CD8-positive, alpha-beta memory T cell (primary cell): ENCODE results near the gene EIF3I. TPM values are rescaled to one million over a fixed set of nuclear protein-coding genes. Genes with fewer than 3 reads are reported as not detected.
A peak's percentile ranks its signal among the peaks of the same experiment; 100 is the strongest.

Experiments used
- CTCF ChIA-PET: fragments of 350-600 bp; sonication (Branson Sonifier 250); formaldehyde crosslinking; loops from one replicate; lab custom pipeline; 2021; ENCODE audit warnings: antibody characterized with exemption; lab: Charles Lee
- POLR2A ChIA-PET: fragments of 350-600 bp; sonication (Branson Sonifier 250); formaldehyde crosslinking; loops from one replicate; lab custom pipeline; 2021; ENCODE audit warnings: antibody characterized with exemption; lab: Charles Lee
- DNase-seq, 5 donors: peaks; one replicate each; pipeline versions ENCODE4 v3.0.0 to v3.0.0-alpha.2; 2020 to 2022; ENCODE audit warnings: mixed read lengths in 1 of 5
- H3K27ac ChIP-seq: one replicate; pipeline ENCODE4 v1.7.0; 2013; ENCODE audit warnings: low read depth, mild to moderate bottlenecking, low read length, moderate library complexity
- H3K27me3 ChIP-seq: 2 replicates; pipeline ENCODE4 v1.7.0; 2013; ENCODE audit warnings: low read length, mild to moderate bottlenecking; ENCODE audit not compliant: insufficient read depth, poor library complexity, severe bottlenecking
- H3K36me3 ChIP-seq: 2 replicates; pipeline ENCODE4 v1.7.0; 2013; ENCODE audit warnings: mild to moderate bottlenecking, low read length, moderate library complexity; ENCODE audit not compliant: insufficient read depth
- H3K4me1 ChIP-seq: 2 replicates; pipeline ENCODE4 v1.7.0; 2013; ENCODE audit warnings: mild to moderate bottlenecking, low read length, moderate library complexity; ENCODE audit not compliant: insufficient read depth
- H3K4me3 ChIP-seq: 2 replicates; pipeline ENCODE4 v1.7.0; 2013; ENCODE audit warnings: mild to moderate bottlenecking, low read length
- H3K9me3 ChIP-seq: 2 replicates; pipeline ENCODE4 v1.7.0; 2013; ENCODE audit warnings: mild to moderate bottlenecking, low read length
- H3K27ac Mint-ChIP-seq, 8 donors: one replicate each; pipeline ENCODE4 v1.8.0; 2020 to 2021; ENCODE audit warnings: mixed read lengths in 8 of 8, mild to moderate bottlenecking in 6 of 8, inconsistent platforms in 3 of 8, moderate library complexity in 3 of 8
- H3K27me3 Mint-ChIP-seq, 2 donors: one replicate each; pipeline ENCODE4 v1.8.0; 2020 to 2021; ENCODE audit warnings: mixed read lengths in 2 of 2, mild to moderate bottlenecking in 1 of 2, moderate library complexity in 1 of 2
- H3K36me3 Mint-ChIP-seq, 3 donors: one replicate each; pipeline ENCODE4 v1.8.0; 2020 to 2021; ENCODE audit warnings: mixed read lengths in 3 of 3, inconsistent platforms in 1 of 3, mild to moderate bottlenecking in 1 of 3
- H3K4me1 Mint-ChIP-seq, 3 donors: one replicate each; pipeline ENCODE4 v1.8.0; 2020 to 2021; ENCODE audit warnings: mixed read lengths in 3 of 3, inconsistent platforms in 1 of 3, mild to moderate bottlenecking in 1 of 3
- H3K4me3 Mint-ChIP-seq, 7 donors: one replicate each; pipeline ENCODE4 v1.8.0; 2020 to 2021; ENCODE audit warnings: mixed read lengths in 7 of 7, mild to moderate bottlenecking in 6 of 7, moderate library complexity in 4 of 7, inconsistent platforms in 2 of 7
- H3K9me3 Mint-ChIP-seq, 5 donors: one replicate each; pipeline ENCODE4 v1.8.0; 2020 to 2022; ENCODE audit warnings: mixed read lengths in 5 of 5, mild to moderate bottlenecking in 3 of 5, moderate library complexity in 2 of 5, inconsistent platforms in 1 of 5
- polyA plus RNA-seq: library from polyadenylated mRNA; unstranded; fragments of 300-500 nt; fragmentation: Illumina TruSeq; gene quantifications from one replicate; pipeline ENCODE4 v1.2.3, GENCODE V29; 2021
- total RNA-seq, 2 experiments: library from RNA; stranded (reverse); gene quantifications; one replicate each; pipeline ENCODE4 v1.2.3, GENCODE V29; 2021

EIF3I gene
- total and polyA plus RNA-seq, 3 experiments from 2014 or later: 173 to 390 (median 381) TPM

DNA sequence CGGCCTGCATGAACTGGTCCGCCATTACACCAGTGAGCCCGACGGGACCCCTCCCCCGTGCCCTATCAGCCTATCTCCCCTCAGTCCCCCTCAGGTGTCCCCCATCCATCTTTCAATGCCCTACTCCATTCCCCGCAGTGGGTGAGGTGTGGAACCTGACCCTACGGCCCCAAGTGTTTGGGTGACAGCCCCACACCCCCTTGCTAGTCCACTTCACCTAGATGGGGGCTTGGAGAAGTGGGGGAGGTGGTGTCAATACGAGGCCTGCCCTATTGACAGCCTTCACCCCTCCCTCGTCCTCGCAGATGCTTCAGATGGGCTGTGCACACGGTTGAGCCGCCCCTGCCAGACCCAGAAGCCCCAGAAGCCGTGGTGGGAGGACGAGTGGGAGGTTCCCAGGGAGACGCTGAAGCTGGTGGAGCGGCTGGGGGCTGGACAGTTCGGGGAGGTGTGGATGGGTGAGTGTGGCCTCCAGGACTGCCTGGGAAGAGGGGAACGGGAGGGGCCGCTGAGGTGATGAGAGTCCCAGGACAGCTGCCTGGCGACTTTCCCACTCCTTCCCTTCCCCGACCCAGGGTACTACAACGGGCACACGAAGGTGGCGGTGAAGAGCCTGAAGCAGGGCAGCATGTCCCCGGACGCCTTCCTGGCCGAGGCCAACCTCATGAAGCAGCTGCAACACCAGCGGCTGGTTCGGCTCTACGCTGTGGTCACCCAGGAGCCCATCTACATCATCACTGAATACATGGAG lies 54.0 kb downstream of the EIF3I start:
- DNase-seq: no peak
- Histone ChIP-seq H3K4me1 (peaks cover 48% of the 10 kb centered on the region), H3K4me3 (no peak overlapping the region), H3K27ac (no peak overlapping the region), H3K9me3 (no peaks in the 10 kb centered on the region), H3K36me3 (peaks cover 64% of the 10 kb centered on the region), H3K27me3 (no peaks in the 10 kb centered on the region)
- H3K27me3 Mint-ChIP-seq: peaks cover 0 to 5% of the 10 kb centered on the region in 2 donors
- no peaks in the 10 kb centered on the region for H3K9me3 Mint-ChIP-seq
- peaks cover 41 to 46% (median 46%) of the 10 kb centered on the region in 3 donors for H3K4me1 Mint-ChIP-seq
- ChIA-PET CTCF (interaction anchor here (1.0 to 1.1 kb wide), 2 partner anchors 16 to 35 kb away, joined by 3 to 4 read pairs; partner anchors contain the start of gene HDAC1), POLR2A (no interaction called here)
- H3K4me3 Mint-ChIP-seq: peak overlapping the region in 1 of 7 donors; percentile 63
- peak overlapping the region in 6 of 8 donors; percentile 11 to 91 (median 62) for H3K27ac Mint-ChIP-seq
- peaks cover 0 to 86% (median 16%) of the 10 kb centered on the region in 3 donors for H3K36me3 Mint-ChIP-seq

Other genes with a start within 250 kb of the EIF3I start
- 100 to 1,000 TPM; 210 TPM for gene KHDRBS1, start 208.5 kb upstream of the EIF3I start, total RNA-seq
- gene KHDRBS1, start 208.5 kb upstream of the EIF3I start, polyA plus RNA-seq: 117 TPM
- gene TMEM39B, start 149.5 kb upstream of the EIF3I start, total RNA-seq: 10 to 100 TPM; 23.4 to 25.8 TPM
- 2.4 TPM for gene TMEM39B, start 149.5 kb upstream of the EIF3I start, polyA plus RNA-seq
- gene KPNA6, start 114.4 kb upstream of the EIF3I start, total RNA-seq: 10 to 100 TPM; 91.8 to 96.7 TPM
- gene KPNA6, start 114.4 kb upstream of the EIF3I start, polyA plus RNA-seq: 29.3 TPM
- gene TXLNA, start 42.7 kb upstream of the EIF3I start, total RNA-seq: 10 to 100 TPM; 99.0 to 99.9 TPM
- gene TXLNA, start 42.7 kb upstream of the EIF3I start, polyA plus RNA-seq: 31.2 TPM
- gene CCDC28B, start 21.8 kb upstream of the EIF3I start, total RNA-seq: 10 to 100 TPM; 20.6 to 21.0 TPM
- 14.7 TPM for gene CCDC28B, start 21.8 kb upstream of the EIF3I start, polyA plus RNA-seq
- gene IQCC, start 16.7 kb upstream of the EIF3I start, total RNA-seq: 1 to 10 TPM; 5.6 to 5.7 TPM
- 1.6 TPM for gene IQCC, start 16.7 kb upstream of the EIF3I start, polyA plus RNA-seq
- gene DCDC2B, start 13.3 kb upstream of the EIF3I start, total RNA-seq: under 1 TPM in 1 of 2 experiments, not detected in 1; 0.11 TPM
- gene DCDC2B, start 13.3 kb upstream of the EIF3I start, polyA plus RNA-seq: 0.13 TPM
- 10 to 100 TPM; 10.9 to 12.2 TPM for gene TMEM234, start 54 bp upstream of the EIF3I start, total RNA-seq
- 6.5 TPM for gene TMEM234, start 54 bp upstream of the EIF3I start, polyA plus RNA-seq
- gene FAM167B, start 24.8 kb downstream of the EIF3I start, total RNA-seq: under 1 TPM; 0.33 to 0.63 TPM
- gene FAM167B, start 24.8 kb downstream of the EIF3I start, polyA plus RNA-seq: not detected
- 100 to 1,000 TPM; 288 to 297 TPM for gene LCK, start 28.9 kb downstream of the EIF3I start, total RNA-seq
- 937 TPM for gene LCK, start 28.9 kb downstream of the EIF3I start, polyA plus RNA-seq
- 100 to 1,000 TPM; 164 to 172 TPM for gene HDAC1, start 69.7 kb downstream of the EIF3I start, total RNA-seq
- 180 TPM for gene HDAC1, start 69.7 kb downstream of the EIF3I start, polyA plus RNA-seq
- 10 to 100 TPM; 11.6 to 12.1 TPM for gene MARCKSL1, start 113.8 kb downstream of the EIF3I start, total RNA-seq
- 45.8 TPM for gene MARCKSL1, start 113.8 kb downstream of the EIF3I start, polyA plus RNA-seq
- gene FAM229A, start 140.1 kb downstream of the EIF3I start, total RNA-seq: 1 to 10 TPM; 4.4 to 5.2 TPM
- gene FAM229A, start 140.1 kb downstream of the EIF3I start, polyA plus RNA-seq: 0.40 TPM
- 1 to 10 TPM in 1 of 2 experiments, under 1 TPM in 1; 0.33 to 1.1 TPM for gene TSSK3, start 140.1 kb downstream of the EIF3I start, total RNA-seq
- gene TSSK3, start 140.1 kb downstream of the EIF3I start, polyA plus RNA-seq: 0.44 TPM
- gene BSDC1, start 172.0 kb downstream of the EIF3I start, total RNA-seq: 10 to 100 TPM; 35.1 to 37.6 TPM
- gene BSDC1, start 172.0 kb downstream of the EIF3I start, polyA plus RNA-seq: 50.0 TPM
- gene ZBTB8B, start 242.7 kb downstream of the EIF3I start, total RNA-seq: not detected
- gene ZBTB8B, start 242.7 kb downstream of the EIF3I start, polyA plus RNA-seq: not detected